HepG2 (cell line): ENCODE measurements around the gene MCRS1. TPM values are rescaled to one million over a fixed set of nuclear protein-coding genes. Genes with fewer than 3 reads are reported as not detected.
"Not testable (repeated sequence)": the region's sequence is repeated elsewhere in the genome, so short reads cannot be mapped to it uniquely, and the experiment has no call there.

Experiments
- ATAC-seq: fragments of 200-7000 bp; cut with Tn5 transposase; 3 replicates; pipeline ENCODE4 v1.9.1; 2020; ENCODE audit warnings: mild to moderate bottlenecking, moderate library complexity
- BruUV-seq: library from RNA; stranded (reverse); fragments of 400-500 nt; replicated peaks from 2 replicates; lab custom pipeline; 2021; lab: Mats Ljungman, UMichigan
- CTCF ChIA-PET: fragments of 300-600 bp; formaldehyde crosslinking; extraction: SDS; loops from one replicate; lab custom pipeline; 2021; ENCODE audit warnings: low total read pairs, inconsistent platforms, low intra/inter-chr PET ratio; lab: Yijun Ruan, JAX
- POLR2A ChIA-PET: fragments of 350-600 bp; sonication (Branson Sonifier 250); formaldehyde crosslinking; loops from one replicate; lab custom pipeline; 2020; ENCODE audit warnings: antibody characterized with exemption, inconsistent platforms; lab: Yijun Ruan, JAX
- DNase-seq: peaks from one replicate; pipeline ENCODE4 v3.0.0-alpha.2; 2015; ENCODE audit warnings: low spot score
- FAIRE-seq: peaks from 3 replicates; lab custom pipeline; 2011; peaks lifted over from hg19 to GRCh38; lab: Jason Lieb, UNC
- H2AFZ ChIP-seq: one replicate; pipeline ENCODE4 v1.6.1; 2011; ENCODE audit warnings: low read length, inconsistent platforms
- H3K27ac ChIP-seq: fragments of 300-600 bp; 3 replicates; pipeline ENCODE4 v1.8.0; 2011; ENCODE audit warnings: mixed run types, mild to moderate bottlenecking, mixed read lengths, low read length, inconsistent platforms; ENCODE audit not compliant: insufficient read depth; ENCODE audit errors: extremely low read length
- H3K27me3 ChIP-seq, 2 experiments: fragments of 200-600 bp in 1 of 2; 2 replicates in 1 of 2; 3 replicates in 1 of 2; pipeline versions ENCODE4 v1.6.0 to v1.8.0; 2011; ENCODE audit warnings: low read length in 2 of 2, mild to moderate bottlenecking in 2 of 2, moderate library complexity in 2 of 2, inconsistent platforms in 1 of 2; ENCODE audit not compliant: insufficient read depth in 2 of 2, control insufficient read depth in 1 of 2
- H3K36me3 ChIP-seq, 2 experiments: fragments of 200-600 bp in 1 of 2; replicated peaks in 1 of 2; 2 replicates in 1 of 2; 3 replicates in 1 of 2; pipeline versions ENCODE4 v1.5.1 to v1.8.0; 2011; ENCODE audit warnings: low read length in 2 of 2, inconsistent platforms in 1 of 2; ENCODE audit not compliant: insufficient read depth in 2 of 2, control insufficient read depth in 1 of 2
- H3K4me1 ChIP-seq: 2 replicates; pipeline ENCODE4 v1.5.1; 2012; ENCODE audit warnings: low read length, inconsistent platforms; ENCODE audit not compliant: insufficient read depth
- H3K4me2 ChIP-seq: 2 replicates; pipeline ENCODE4 v1.6.0; 2011; ENCODE audit warnings: low read depth, low read length, inconsistent platforms
- H3K4me3 ChIP-seq, 3 experiments: fragments of 200-600 bp in 1 of 3; sonication (generic), shearing (Covaris generic) in 1 of 3; replicated peaks in 1 of 3; 2 replicates each; pipeline ENCODE4 v1.5.1; 2011 to 2016; ENCODE audit warnings: low read length in 3 of 3, inconsistent platforms in 2 of 3, low read depth in 2 of 3, mild to moderate bottlenecking in 2 of 3, control low read depth in 1 of 3, mixed read lengths in 1 of 3; ENCODE audit not compliant: insufficient read depth in 1 of 3
- H3K79me2 ChIP-seq: one replicate; pipeline ENCODE4 v1.6.1; 2011; ENCODE audit warnings: low read length, inconsistent platforms; ENCODE audit not compliant: insufficient read depth
- H3K9ac ChIP-seq: 2 replicates; pipeline ENCODE4 v1.6.0; 2011; ENCODE audit warnings: mild to moderate bottlenecking, low read depth, low read length, inconsistent platforms; ENCODE audit not compliant: insufficient read depth
- H3K9me3 ChIP-seq: 2 replicates; pipeline ENCODE4 v1.5.1; 2012; ENCODE audit warnings: mild to moderate bottlenecking, low read length
- H4K20me1 ChIP-seq: 2 replicates; pipeline ENCODE4 v1.6.0; 2011; ENCODE audit warnings: inconsistent platforms, mild to moderate bottlenecking, low read length, moderate library complexity; ENCODE audit not compliant: insufficient read depth
- AHR ChIP-seq: IDR thresholded peaks from 2 replicates; pipeline ENCODE4 v1.6.1; 2018; ENCODE audit warnings: missing genetic modification reagents, missing compliant biosample characterization
- ATF7 ChIP-seq, 2 experiments: fragments of 450-650 bp in 1 of 2; sonication (generic) in 1 of 2; formaldehyde crosslinking in 1 of 2; IDR thresholded peaks; 2 replicates each; pipeline versions ENCODE4 v1.4.0 to v1.6.1; 2016 to 2020; ENCODE audit warnings: antibody characterized with exemption in 1 of 2, mild to moderate bottlenecking in 1 of 2, missing genetic modification reagents in 1 of 2
- EED ChIP-seq: sonication (generic); formaldehyde crosslinking; IDR thresholded peaks from 2 replicates; pipeline ENCODE4 v1.5.0; 2020; ENCODE audit warnings: mild to moderate bottlenecking, missing genetic modification reagents
- FOXK1 ChIP-seq: sonication (generic); formaldehyde crosslinking; IDR thresholded peaks from 2 replicates; pipeline ENCODE4 v1.4.0; 2020; ENCODE audit warnings: low read depth, missing genetic modification reagents, borderline replicate concordance
- NFYB ChIP-seq: sonication (generic); formaldehyde crosslinking; IDR thresholded peaks from 2 replicates; pipeline ENCODE4 v1.4.0; 2020; ENCODE audit warnings: missing genetic modification reagents
- RERE ChIP-seq: IDR thresholded peaks from 2 replicates; pipeline ENCODE4 v1.6.1; 2016; ENCODE audit warnings: low read depth, missing genetic modification reagents, missing compliant biosample characterization
- RFX1 ChIP-seq: fragments of 450-650 bp; IDR thresholded peaks from 2 replicates; pipeline ENCODE4 v1.6.1; 2017
- SALL2 ChIP-seq: sonication (generic); formaldehyde crosslinking; IDR thresholded peaks from 2 replicates; pipeline ENCODE4 v1.8.1; 2023; ENCODE audit warnings: mild to moderate bottlenecking, missing genetic modification reagents, inconsistent platforms
- SMYD3 ChIP-seq: sonication (generic); formaldehyde crosslinking; IDR thresholded peaks from 2 replicates; pipeline ENCODE4 v1.8.1; 2023; ENCODE audit warnings: mild to moderate bottlenecking, missing genetic modification reagents
- ZNF275 ChIP-seq: sonication (generic); formaldehyde crosslinking; IDR thresholded peaks from 2 replicates; pipeline ENCODE4 v1.8.0; 2022; ENCODE audit warnings: missing genetic modification reagents, mild to moderate bottlenecking, inconsistent platforms, borderline replicate concordance
- ZNF432 ChIP-seq: sonication (generic); formaldehyde crosslinking; IDR thresholded peaks from 2 replicates; pipeline ENCODE4 v1.5.0; 2020; ENCODE audit warnings: missing genetic modification reagents, mild to moderate bottlenecking, borderline replicate concordance
- ZNF670 ChIP-seq: sonication (generic); formaldehyde crosslinking; IDR thresholded peaks from 2 replicates; pipeline ENCODE4 v1.8.0; 2022; ENCODE audit warnings: mild to moderate bottlenecking, missing genetic modification reagents, borderline replicate concordance
- WGBS: methylation state at CpG from one replicate; pipeline ENCODE4 v1.1.6; 2017; ENCODE audit warnings: low lambda C conversion rate; 5-methylcytosine and 5-hydroxymethylcytosine counted together
- in situ Hi-C: cut with HindIII; loops from 2 replicates; pipeline ENCODE4 v1.10.0; 2017; ENCODE audit warnings: low pct_unique_long_range_greater_than_20kb; ENCODE audit not compliant: extremely low pct_ligation_motif_present
- intact Hi-C: fragments of 100-400 bp; cut with micrococcal nuclease; formaldehyde crosslinking; loops from one replicate; pipeline ENCODE4 v1.10.0; 2022; ENCODE audit not compliant: unreplicated experiment
- polyA plus RNA-seq, 8 experiments: library from polyadenylated mRNA; depleted of rRNA in 3 of 8; stranded (reverse) in 7 of 8; unstranded in 1 of 8; fragments of >200 nt; fragmentation: Illumina TruSeq in 4 of 8; extraction: Trizol in 4 of 8; gene quantifications; 2 replicates each; pipeline versions ENCODE4 v1.2.1 to v1.2.3, GENCODE V29; 2011 to 2016; ENCODE audit warnings: low read depth in 4 of 8, missing spikeins in 1 of 8, mixed read lengths in 1 of 8; ENCODE audit not compliant: insufficient read depth in 1 of 8
- total RNA-seq, 5 experiments: library from RNA; depleted of rRNA; stranded (reverse); fragments of >200 nt; fragmentation: Illumina TruSeq; extraction: Trizol; gene quantifications; 2 replicates each; pipeline ENCODE4 v1.2.3, GENCODE V29; 2016; ENCODE audit warnings: low read depth in 1 of 5

Gene MCRS1
- total and polyA plus RNA-seq, 2 of the 13 experiments (the other 11 are each of a cell fraction or from before 2014, with no cell fraction given), result 51.0 to 66.3 TPM

GRCh38 chr12:49605539-49605938 is 37.6 kb upstream of the MCRS1 start, which contains the start of gene FAM186B:
FAM186B (minus strand) TSS chr12:49605639; CDS start chr12:49605477, 162 bp downstream.
- H3K79me2 ChIP-seq; TF ChIP-seq ATF7 (CRISPR knock-in tag; IDR thresholded peaks at IDR 0.05): not testable (repeated sequence)
- TF ChIP-seq ATF7 (IDR thresholded peaks at IDR 0.05), result peak; percentile 35; the same call in 1 of the 2 replicates
- TF ChIP-seq, all 625 proteins: peak for 1; not testable (repeated sequence) for 624
- ATAC-seq, FAIRE-seq, H3K36me3 ChIP-seq, in situ Hi-C loops, H3K27me3 ChIP-seq, H3K4me3 ChIP-seq, H4K20me1 ChIP-seq, H3K9ac ChIP-seq, BruUV-seq, H3K4me2 ChIP-seq, H2AFZ ChIP-seq, H3K9me3 ChIP-seq, CTCF ChIA-PET, H3K27ac ChIP-seq, DNase-seq, intact Hi-C loops: not testable (repeated sequence)
- WGBS, result 82% methylated on average over 4 of the region's 4 CpGs
- peaks cover 21% of the 10 kb centered on the region for H3K4me1 ChIP-seq
- POLR2A ChIA-PET, result interaction anchor here (0.5 kb wide), 1 partner anchor 17 kb away, joined by 3 read pairs; no protein-coding TSS in a partner anchor

DNA sequence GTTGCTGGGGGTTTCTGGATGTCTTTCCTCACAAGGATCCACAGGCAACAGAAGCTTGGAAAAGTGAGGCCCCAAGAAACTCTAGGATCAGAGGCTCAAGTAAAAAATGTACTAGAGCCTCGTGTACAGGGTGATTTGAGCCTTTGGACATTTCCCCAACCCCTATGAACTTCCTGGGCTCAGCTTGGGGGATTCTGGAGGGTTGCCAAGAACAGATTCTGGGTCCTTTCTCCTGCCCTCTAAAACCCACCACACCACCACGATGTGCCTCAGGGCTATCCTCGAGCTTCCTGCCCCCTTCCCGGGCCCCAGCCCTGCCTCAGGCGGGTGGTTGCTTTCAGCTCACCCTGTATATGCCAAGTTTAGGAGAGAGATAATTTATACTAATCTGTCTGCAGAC is 36.9 kb upstream of the MCRS1 start:
- no peak overlapping the region for H3K4me3 ChIP-seq
- H3K9ac ChIP-seq, result no peak overlapping the region
- no peak overlapping the region for H2AFZ ChIP-seq
- ChIA-PET CTCF (no interaction called here), POLR2A (interaction anchor here (0.5 kb wide), 1 partner anchor 17 kb away, joined by 3 read pairs; no protein-coding TSS in a partner anchor)
- in situ Hi-C loops (no loop called here), intact Hi-C loops (no loop called here)
- no peak for ATAC-seq
- no peak for DNase-seq
- no peak overlapping the region for H3K27ac ChIP-seq
- H3K36me3 ChIP-seq, result no peaks in the 10 kb centered on the region
- no peaks in the 10 kb centered on the region for H3K79me2 ChIP-seq
- peaks cover 21% of the 10 kb centered on the region for H3K4me1 ChIP-seq
- no peaks in the 10 kb centered on the region for H3K9me3 ChIP-seq
- H3K27me3 ChIP-seq, result no peaks in the 10 kb centered on the region
- no peaks in the 10 kb centered on the region for H4K20me1 ChIP-seq
- WGBS, result 21% methylated on average over 3 of the region's 5 CpGs
- no peak for FAIRE-seq
- H3K4me2 ChIP-seq, result no peak overlapping the region
- no TSS peak for BruUV-seq
- TF ChIP-seq RERE, result no peak
- no peak for TF ChIP-seq NFYB (CRISPR knock-in tag)
- TF ChIP-seq SMYD3 (CRISPR knock-in tag), result no peak
- TF ChIP-seq ZNF275 (CRISPR knock-in tag), result no peak
- TF ChIP-seq RFX1, result no peak
- TF ChIP-seq ZNF432 (CRISPR knock-in tag), result no peak
- no peak for TF ChIP-seq FOXK1 (CRISPR knock-in tag)
- no peak for TF ChIP-seq ZNF670 (CRISPR knock-in tag)
- TF ChIP-seq SALL2 (CRISPR knock-in tag), result no peak
- TF ChIP-seq EED (CRISPR knock-in tag), result no peak
- no peak for TF ChIP-seq AHR (CRISPR knock-in tag)
